Esophagus (tissue), 2 donors: ENCODE measurements around the gene SESN2. TPM values are rescaled to one million over a fixed set of nuclear protein-coding genes. Genes with fewer than 3 reads are reported as not detected.
"Not testable (repeated sequence)": the region's sequence is repeated elsewhere in the genome, so short reads cannot be mapped to it uniquely, and the experiment has no call there.

Experiments
- H3K27ac ChIP-seq, 2 donors: one replicate each; pipeline ENCODE4 v1.5.1; 2013; ENCODE audit warnings: low read depth in 2 of 2, mild to moderate bottlenecking in 2 of 2, inconsistent platforms in 1 of 2, low read length in 1 of 2, moderate library complexity in 1 of 2
- H3K27me3 ChIP-seq, 2 donors: one replicate each; pipeline ENCODE4 v1.6.1; 2013; ENCODE audit warnings: low read length in 2 of 2, control low read depth in 1 of 2, mild to moderate bottlenecking in 1 of 2; ENCODE audit not compliant: insufficient read depth in 2 of 2, control insufficient read depth in 1 of 2
- H3K36me3 ChIP-seq, 2 donors: one replicate each; pipeline ENCODE4 v1.6.1; 2013; ENCODE audit warnings: low read length in 1 of 2; ENCODE audit not compliant: control insufficient read depth in 2 of 2, insufficient read depth in 2 of 2
- H3K4me1 ChIP-seq, 2 donors: one replicate each; pipeline ENCODE4 v1.6.1; 2013; ENCODE audit warnings: low read length in 1 of 2; ENCODE audit not compliant: control insufficient read depth in 2 of 2, insufficient read depth in 2 of 2
- H3K4me3 ChIP-seq, 2 donors: one replicate each; pipeline ENCODE4 v1.5.1; 2013; ENCODE audit warnings: low read length in 2 of 2, mild to moderate bottlenecking in 2 of 2, low read depth in 1 of 2, moderate library complexity in 1 of 2
- H3K9me3 ChIP-seq, 2 donors: one replicate each; pipeline ENCODE4 v1.6.1; 2013; ENCODE audit warnings: mild to moderate bottlenecking in 2 of 2, low read depth in 1 of 2, low read length in 1 of 2, moderate library complexity in 1 of 2; ENCODE audit not compliant: control insufficient read depth in 2 of 2, insufficient read depth in 1 of 2
- WGBS, 2 donors: extraction: QIAGEN DNeasy Blood & Tissue Kit; methylation state at CpG; one replicate each; pipeline ENCODE4 v1.1.7; 2013; 5-methylcytosine and 5-hydroxymethylcytosine counted together
- polyA plus RNA-seq, 2 donors: library from polyadenylated mRNA; stranded (reverse); fragments of 200-250 nt; gene quantifications; one replicate each; pipeline ENCODE4 v1.2.3, GENCODE V29; 2013
- donor health status: healthy with polysubstance abuse.
- donor health status: Bipolar disorder and iron deficiency.

The SESN2 gene
- polyA plus RNA-seq, 2 donors = 15.7 to 24.9 TPM

DNA sequence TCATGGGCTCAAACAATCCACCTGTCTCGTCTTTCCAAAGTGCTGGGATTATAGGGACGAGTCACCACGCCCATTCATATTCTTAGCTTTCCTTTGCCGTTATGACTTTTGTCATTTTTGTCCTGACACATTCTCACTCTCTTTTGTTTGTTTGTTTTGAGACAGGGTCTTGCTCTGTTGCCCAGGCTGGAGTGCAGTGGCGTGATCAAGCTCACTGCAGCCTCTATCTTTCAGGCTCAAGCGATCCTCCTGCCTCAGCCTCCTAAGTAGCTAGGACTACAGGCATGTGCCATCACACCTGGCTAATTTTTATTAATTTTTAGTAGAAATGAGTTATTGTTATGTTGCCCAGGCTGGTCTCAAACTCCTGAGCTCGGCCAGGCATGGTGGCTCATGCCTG is 57.7 kb downstream of the SESN2 start:
- whole genome bisulfite sequencing, 2 donors = 70 to 71% methylated on average over 7 of the region's 7 CpGs
- Histone ChIP-seq H3K27ac (no peak overlapping the region), H3K9me3 (no peaks in the 10 kb centered on the region), H3K4me3 (no peak overlapping the region), H3K4me1 (no peaks in the 10 kb centered on the region), H3K36me3 (no peaks in the 10 kb centered on the region), H3K27me3 (no peaks in the 10 kb centered on the region)

DNA sequence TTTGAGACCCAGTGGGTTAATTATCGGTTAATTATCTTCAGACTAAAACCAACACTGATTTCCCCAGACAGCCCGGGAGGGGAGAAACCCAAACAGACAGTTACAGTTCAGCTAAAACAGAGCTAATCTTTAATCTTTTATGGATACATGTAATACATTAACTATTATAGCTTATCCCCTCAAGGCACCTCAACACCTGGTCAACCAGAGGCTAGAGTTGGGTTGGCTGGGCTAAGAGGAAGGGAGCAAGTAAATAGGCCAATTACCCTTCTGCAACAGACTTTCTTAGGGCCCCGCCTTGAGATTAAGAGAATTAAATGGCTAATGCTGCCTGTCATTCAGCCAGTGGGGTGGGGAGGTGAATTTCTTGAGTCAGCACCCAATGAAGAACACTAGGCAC is 62.9 kb downstream of the SESN2 start:
- H3K4me1 ChIP-seq = no peaks in the 10 kb centered on the region

DNA sequence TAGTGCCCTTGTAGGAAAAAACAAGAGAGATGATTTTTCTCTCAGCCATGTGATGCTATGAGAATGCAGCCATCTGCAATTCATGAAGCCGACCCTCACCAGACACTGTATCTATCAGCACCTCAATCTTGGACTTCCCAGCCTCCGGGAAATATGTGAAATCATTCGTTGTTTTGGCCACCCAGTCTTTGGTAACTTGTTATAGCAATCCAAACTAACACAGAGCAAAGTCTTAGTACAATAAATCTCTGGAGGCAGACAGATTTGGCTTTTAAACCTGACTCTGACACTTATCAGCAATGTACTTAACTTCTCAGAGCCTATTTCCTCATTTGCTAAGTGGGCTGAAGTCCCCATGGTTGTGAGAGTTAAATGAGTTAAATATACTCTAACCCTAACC is 64.4 kb downstream of the SESN2 start:
- H3K4me1 ChIP-seq = no peaks in the 10 kb centered on the region
- H3K36me3 ChIP-seq = no peaks in the 10 kb centered on the region
- no peaks in the 10 kb centered on the region for H3K9me3 ChIP-seq
- no peak overlapping the region for H3K27ac ChIP-seq
- 39 to 56% methylated on average over 3 of the region's 3 CpGs for WGBS, 2 donors
- H3K4me3 ChIP-seq = no peak overlapping the region
- H3K27me3 ChIP-seq = no peaks in the 10 kb centered on the region

More for the DNA sequence above, 62.9 kb downstream of the SESN2 start:
- H3K36me3 ChIP-seq = no peaks in the 10 kb centered on the region
- no peak overlapping the region for H3K27ac ChIP-seq
- H3K4me3 ChIP-seq = no peak overlapping the region
- no peaks in the 10 kb centered on the region for H3K27me3 ChIP-seq
- 43 to 58% methylated on average over 3 of the region's 3 CpGs for WGBS, 2 donors
- no peaks in the 10 kb centered on the region for H3K9me3 ChIP-seq

DNA sequence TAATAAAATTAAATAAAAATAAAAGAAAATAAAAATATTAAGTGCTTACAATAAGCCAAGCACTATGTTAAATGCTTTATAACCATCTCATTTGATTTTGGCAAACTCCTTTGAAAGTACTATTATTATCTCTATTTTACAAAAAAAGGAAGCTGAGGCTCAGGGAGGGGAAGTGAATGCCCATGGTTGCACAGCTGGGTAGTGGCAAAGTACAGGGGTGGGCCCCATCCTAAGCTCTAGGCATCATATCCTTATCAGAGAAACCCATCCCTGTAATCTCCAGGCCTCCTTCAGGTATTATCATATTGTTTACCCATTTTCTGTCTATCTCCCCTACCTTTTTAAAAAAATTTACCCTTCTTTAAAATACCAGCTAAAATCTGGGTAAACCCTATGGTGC is 67.2 kb downstream of the SESN2 start:
- Histone ChIP-seq H3K36me3 (peaks cover 0 to 3% of the 10 kb centered on the region in 2 donors), H3K4me3 (no peak overlapping the region), H3K9me3 (no peaks in the 10 kb centered on the region), H3K4me1 (peaks cover 0 to 3% of the 10 kb centered on the region in 2 donors), H3K27ac (peak overlapping the region in 1 of 2 donors; percentile 22), H3K27me3 (no peaks in the 10 kb centered on the region)

DNA sequence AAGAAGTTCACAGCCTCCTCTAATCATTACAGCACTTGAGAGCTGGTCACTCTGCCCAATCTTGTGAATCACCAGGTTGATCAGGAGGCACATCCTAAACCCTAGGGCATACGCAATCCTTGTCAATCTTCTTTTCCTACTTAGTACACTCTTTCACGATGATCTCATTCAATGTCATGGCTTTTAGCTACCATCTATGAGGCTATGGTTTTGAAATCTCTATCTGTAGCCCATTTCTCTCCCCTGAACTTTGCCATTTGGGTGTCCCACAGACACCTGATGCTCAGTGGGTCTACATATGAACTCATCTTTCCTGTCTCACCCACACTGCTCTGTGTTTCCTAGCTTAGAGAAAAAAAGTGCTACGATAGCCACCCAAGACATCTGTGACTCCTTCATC is 67.7 kb downstream of the SESN2 start:
- Histone ChIP-seq H3K9me3 (no peaks in the 10 kb centered on the region), H3K4me1 (peaks cover 0 to 3% of the 10 kb centered on the region in 2 donors), H3K27me3 (no peaks in the 10 kb centered on the region), H3K4me3 (no peak overlapping the region), H3K27ac (peak overlapping the region; percentile 58 to 60), H3K36me3 (peaks cover 0 to 3% of the 10 kb centered on the region in 2 donors)
- WGBS, 2 donors = 72 to 83% methylated on average over 3 of the region's 3 CpGs

DNA sequence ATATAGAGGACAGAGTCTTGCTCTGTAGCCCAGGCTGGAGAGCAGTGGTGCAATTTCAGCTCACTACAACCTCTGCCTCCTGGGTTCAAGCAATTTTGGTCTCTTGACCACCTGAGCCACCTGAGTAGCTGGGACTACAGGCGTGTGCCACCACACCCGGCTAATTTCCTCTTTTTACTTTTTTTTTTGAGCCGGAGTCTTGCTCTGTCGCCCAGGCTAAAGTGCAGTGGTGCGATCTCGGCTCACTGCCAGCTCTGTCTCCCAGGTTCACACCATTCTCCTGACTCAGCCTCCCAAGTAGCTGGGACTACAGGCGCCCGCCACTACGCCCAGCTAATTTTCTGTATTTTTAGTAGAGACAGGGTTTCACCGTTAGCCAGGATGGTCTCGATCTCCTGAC is 68.1 kb downstream of the SESN2 start:
- H3K4me1 ChIP-seq, H3K4me3 ChIP-seq, H3K9me3 ChIP-seq, H3K27me3 ChIP-seq, H3K36me3 ChIP-seq: not testable (repeated sequence)
- H3K27ac ChIP-seq = peak overlapping the region in 1 of 2 donors; percentile 58
- 85 to 87% methylated on average over 10 to 11 of the region's 11 CpGs for WGBS, 2 donors

DNA sequence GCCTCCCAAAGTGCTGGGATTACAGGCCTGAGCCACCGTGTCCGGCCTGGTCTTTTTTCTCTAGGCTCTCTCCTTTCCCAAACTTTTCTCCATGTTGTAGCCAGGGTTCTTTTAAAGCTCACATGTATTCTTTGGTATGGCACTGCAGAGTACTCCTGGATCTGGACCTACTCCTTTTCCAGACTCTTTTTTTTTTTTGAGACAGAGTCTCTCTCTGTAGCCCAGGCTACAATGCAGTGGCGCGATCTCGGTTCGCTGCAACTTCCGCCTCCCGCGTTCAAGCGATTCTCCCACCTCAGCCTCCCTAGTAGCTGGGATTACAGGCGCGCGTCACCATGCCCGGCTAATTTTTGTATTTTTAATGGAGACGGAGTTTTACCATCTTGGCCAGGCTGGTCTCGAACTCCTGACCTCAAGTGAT is 68.9 kb downstream of the SESN2 start:
- WGBS, 2 donors = 65 to 72% methylated on average over 16 of the region's 16 CpGs
- Histone ChIP-seq H3K27ac (peak overlapping the region in 1 of 2 donors; percentile 40), H3K27me3 (no peaks in the 10 kb centered on the region), H3K9me3 (no peaks in the 10 kb centered on the region), H3K4me1 (peaks cover 0 to 3% of the 10 kb centered on the region in 2 donors), H3K36me3 (peaks cover 0 to 7% of the 10 kb centered on the region in 2 donors), H3K4me3 (peak overlapping the region; percentile 14 to 78)

DNA sequence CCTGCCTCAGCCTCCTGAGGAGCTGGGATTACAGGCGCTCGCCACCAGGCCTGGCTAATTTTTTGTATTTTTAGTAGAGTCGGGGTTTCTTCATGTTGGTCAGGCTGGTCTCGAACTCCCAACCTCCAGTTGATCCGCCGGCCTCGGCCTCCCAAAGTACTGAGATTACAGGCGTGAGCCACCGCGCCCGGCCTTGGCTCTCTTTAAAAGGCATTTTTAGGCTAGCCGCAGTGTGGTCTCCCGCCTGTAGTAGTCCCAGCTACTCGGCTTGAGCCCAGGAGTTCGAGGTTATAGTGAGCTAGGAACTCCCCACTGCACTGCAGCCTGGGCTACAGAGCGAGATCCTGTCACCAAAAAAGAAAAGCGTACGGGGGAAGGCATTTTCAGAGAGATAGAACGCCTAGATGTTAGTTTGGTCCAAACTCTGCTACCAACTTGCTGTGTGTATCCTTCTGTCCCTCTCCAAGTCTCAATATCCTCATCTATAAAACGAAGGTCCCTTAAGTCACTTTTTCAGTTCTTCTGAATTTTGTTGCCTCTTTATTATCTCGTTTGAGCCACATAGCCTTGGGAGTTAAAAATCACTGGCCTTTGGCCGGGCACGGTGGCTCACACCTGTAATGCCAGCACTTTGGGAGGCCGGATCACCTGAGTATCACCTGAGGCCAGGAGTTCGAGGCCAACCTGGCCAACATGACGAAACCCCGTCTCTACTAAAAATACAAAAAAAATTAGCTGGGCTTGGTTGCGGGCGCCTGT is 70.3 kb downstream of the SESN2 start:
- H3K4me3 ChIP-seq = peak overlapping the region; percentile 63 to 78
- peak overlapping the region; percentile 93 to 95 for H3K27ac ChIP-seq
- peaks cover 3 to 11% of the 10 kb centered on the region in 2 donors for H3K36me3 ChIP-seq
- H3K9me3 ChIP-seq = no peaks in the 10 kb centered on the region
- H3K4me1 ChIP-seq = peaks cover 0 to 3% of the 10 kb centered on the region in 2 donors
- no peaks in the 10 kb centered on the region for H3K27me3 ChIP-seq
- WGBS, 2 donors = 37% methylated on average over 29 of the region's 29 CpGs
